GM21576 (cell line): Measurements from ENCODE around the gene DCK.
"Not testable (repeated sequence)": the region's sequence is repeated elsewhere in the genome, so short reads cannot be mapped to it uniquely, and the experiment has no call there.

Experiments
- ATAC-seq: cut with Tn5 transposase; IDR thresholded peaks from one replicate; pipeline ENCODE4 v1.9.1; 2021; ENCODE audit warnings: mild to moderate bottlenecking, moderate library complexity; ENCODE audit not compliant: unreplicated experiment

DCK gene

DNA sequence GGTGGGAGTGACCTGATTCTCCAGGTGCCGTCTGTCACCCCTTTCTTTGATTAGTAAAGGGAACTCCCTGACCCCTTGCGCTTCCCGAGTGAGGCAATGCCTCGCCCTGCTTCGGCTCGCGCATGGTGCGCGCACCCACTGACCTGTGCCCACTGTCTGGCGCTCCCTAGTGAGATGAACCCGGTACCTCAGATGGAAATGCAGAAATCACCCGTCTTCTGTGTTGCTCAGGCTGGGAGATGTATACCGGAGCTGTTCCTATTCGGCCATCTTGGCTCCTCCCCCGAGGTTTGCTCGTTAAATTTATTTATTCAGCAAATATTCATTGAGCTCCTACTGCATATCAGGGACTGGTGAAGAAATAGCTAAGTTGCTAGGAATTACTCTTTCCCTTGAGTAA is 66.1 kb downstream of the DCK start:
- ATAC-seq = not testable (repeated sequence)

GRCh38 chr4:71062436-71062835 is 69.0 kb downstream of the DCK start:
- ATAC-seq = no peak

DNA sequence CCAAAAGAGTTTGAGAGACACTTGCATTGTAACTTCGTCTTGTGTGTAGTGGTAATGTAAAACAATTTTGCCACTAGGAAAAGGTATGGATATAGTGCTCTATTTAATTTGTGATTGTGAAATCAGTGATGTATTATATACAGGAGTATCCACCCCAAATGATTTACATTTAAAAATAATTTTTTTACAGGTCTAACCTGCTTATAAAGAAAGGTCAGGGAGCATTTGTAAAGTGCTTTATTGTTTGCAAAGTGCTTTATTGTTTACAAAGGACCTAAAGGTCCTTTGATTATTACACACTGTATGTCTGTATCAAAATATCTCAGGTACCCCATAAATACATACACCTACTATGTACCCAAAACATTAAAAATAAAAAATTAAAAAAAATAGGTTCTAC is 70.3 kb downstream of the DCK start:
- ATAC-seq = no peak

DNA sequence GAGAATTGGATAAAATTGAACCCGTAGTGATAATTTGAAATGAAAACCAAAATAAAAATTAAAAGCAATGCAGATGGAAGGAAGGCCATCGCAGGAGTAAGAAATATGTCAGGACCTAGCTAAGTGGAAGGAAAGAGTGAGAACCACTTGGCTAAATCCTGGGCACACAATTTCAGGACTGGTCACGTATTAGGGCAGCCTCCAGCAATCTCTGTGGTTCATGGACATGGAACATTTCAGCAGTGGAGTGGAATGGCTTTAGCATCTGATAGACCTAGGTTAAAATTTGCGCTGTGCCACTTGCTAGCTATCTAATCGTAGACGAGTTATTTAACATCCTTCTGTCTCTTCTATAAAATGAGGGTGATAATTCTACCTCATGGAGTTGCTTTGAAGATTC is 71.1 kb downstream of the DCK start:
- no peak for ATAC-seq

DNA sequence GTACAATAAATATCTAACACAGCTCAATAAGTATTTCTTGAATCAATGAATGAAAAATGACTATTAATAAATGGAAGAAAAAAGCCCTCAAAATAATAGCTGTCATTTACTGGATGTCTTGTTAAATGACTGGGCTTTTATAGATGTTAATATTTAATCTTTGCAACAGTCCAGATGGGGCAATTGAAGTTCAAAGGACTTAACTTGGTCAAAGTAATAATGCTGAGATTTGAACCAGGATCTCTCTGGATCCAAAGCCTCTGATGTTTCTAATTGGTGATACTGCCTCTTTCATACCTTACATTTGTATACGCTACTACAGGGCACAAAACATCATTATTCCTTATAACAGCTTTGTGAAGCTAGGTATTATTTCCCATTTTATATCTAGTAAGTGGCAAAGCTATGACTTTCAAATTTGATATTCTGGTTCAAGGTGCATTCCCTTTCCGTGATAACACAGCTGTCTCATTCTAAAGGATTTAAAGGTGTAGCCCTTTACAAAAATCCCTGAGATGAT is 72.6 kb downstream of the DCK start:
- ATAC-seq = no peak

DNA sequence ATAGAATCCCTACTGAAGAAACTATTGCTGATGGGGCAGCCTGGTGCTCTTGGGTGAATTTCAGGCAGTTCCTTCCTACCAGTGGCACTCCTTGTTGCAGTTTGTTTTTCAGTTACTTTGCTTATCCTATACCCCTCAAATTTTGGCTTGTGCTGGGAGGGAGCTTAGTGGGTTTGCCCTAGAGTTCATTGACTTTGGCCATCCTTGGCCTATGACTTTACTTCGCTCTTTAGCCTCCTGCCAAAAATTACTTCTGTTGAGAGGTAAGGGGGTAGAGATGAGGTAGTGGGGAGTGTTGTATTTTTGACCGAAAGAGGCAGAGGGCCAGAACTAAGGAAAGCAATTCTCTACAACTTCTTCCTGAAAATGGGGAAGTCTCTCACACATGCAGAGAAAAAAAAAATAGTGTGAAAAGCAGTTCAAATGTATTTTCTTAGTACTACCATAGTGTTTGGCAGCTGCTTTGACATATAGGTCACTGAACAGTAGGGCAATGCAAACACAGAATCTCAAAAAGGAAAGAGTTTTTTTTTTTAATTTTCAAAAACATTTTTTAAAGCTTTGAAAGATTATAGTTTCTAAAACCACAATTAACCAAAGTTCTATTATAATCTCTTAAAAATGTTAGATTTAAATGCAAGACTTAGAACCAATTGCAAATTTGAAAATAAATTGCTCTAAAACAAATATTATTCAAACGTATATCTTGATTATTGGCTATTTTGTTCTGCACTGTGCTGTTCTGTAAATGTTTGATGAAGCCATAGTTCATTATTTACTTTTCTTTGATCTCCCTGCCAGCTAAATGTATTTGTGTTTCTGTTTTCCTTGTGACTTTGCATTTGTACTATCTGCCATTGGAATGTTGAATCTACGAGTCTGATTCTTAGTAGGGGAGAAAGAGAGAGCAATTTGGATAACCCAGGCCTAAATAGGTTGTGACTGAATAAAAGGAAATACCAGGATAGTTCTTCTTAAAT is 73.6 kb downstream of the DCK start:
- no peak for ATAC-seq

GRCh38 chr4:71069063-71069462 is 75.6 kb downstream of the DCK start:
- no peak for ATAC-seq

- no peak for ATAC-seq
Measured at GRCh38 chr4:71070015-71070414, 76.6 kb downstream of the DCK start.

DNA sequence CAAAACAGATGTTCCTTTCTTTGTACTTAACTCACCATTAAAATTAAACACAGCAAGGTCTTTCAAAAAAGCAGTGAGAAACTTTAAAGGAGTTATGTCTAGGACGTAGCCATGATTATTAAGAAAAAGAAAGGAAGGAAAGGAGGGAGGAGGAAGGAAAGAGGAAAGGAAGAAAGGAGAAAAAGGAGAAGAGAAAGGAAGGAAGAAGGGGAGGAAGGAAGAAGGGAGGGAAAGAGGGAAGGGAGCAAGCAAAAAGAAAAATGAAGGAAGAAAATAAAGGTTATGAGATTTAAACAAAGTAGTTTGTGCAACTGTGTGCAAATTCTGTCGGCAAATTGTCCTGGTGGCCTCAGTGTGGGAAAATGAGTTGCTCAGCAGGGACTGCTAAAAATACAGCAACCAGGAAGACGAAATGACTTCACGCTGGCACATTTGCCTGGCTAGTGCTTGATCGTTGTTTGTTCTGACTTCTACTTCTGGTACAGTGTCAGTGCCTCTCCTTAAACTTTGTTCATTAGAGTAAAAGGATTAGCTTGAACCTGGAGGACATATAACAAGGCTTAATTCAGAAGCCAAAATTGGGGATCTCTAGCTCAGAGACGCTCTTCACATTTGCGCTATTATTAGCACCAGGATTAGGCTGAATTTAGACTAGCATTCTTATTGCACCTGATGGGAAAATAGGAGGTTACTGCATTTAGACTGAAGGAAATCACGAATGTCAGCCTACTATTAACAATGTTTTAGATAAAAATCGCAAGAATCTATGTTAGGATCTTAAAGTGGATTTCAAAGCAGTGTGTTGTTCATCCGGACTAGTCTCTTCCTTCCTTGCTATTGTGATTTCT is 81.2 kb downstream of the DCK start:
- no peak for ATAC-seq
